Activated T-helper 1 cell treated with anti-CD3 and anti-CD28 coated beads, Interleukin-2, amount 50 U/mL, for 16 hours (primary cell): Measurements from ENCODE around the gene HMMR.
"Not testable (repeated sequence)": the region's sequence is repeated elsewhere in the genome, so short reads cannot be mapped to it uniquely, and the experiment has no call there.

Experiments used
- DNase-seq, 2 donors: peaks; one replicate each; pipeline ENCODE4 v3.0.0-alpha.2; 2020; ENCODE audit warnings: low read depth in 1 of 2, low spot score in 1 of 2

The HMMR gene

GRCh38 chr5:163505368-163506094, 45.1 kb downstream of the HMMR start, which contains the start of gene MAT2B:
Gene MAT2B, plus strand, starts transcription at chr5:163505619. Its CDS starts 68 bp downstream, at chr5:163505687.
- DNase-seq, result peak; percentile 90 to 95

GRCh38 chr5:163506095-163506457, 45.6 kb downstream of the HMMR start:
- no peak for DNase-seq

GRCh38 chr5:163506726-163507125, 46.3 kb downstream of the HMMR start:
- DNase-seq, result no peak

- no peak for DNase-seq
Measured at GRCh38 chr5:163508753-163509152, 48.3 kb downstream of the HMMR start.

- no peak for DNase-seq
Measured at GRCh38 chr5:163509291-163509951, 49.0 kb downstream of the HMMR start.

GRCh38 chr5:163512526-163512925, 52.1 kb downstream of the HMMR start:
- DNase-seq, result no peak

- no peak for DNase-seq
Measured at GRCh38 chr5:163525096-163525495, 64.7 kb downstream of the HMMR start.

- no peak for DNase-seq
Measured at GRCh38 chr5:163529698-163530097, 69.3 kb downstream of the HMMR start.

GRCh38 chr5:163531272-163531671, 70.8 kb downstream of the HMMR start:
- no peak for DNase-seq

- no peak for DNase-seq
Measured at GRCh38 chr5:163532171-163533084, 72.0 kb downstream of the HMMR start.

GRCh38 chr5:163533223-163533622, 72.8 kb downstream of the HMMR start:
- DNase-seq, result no peak

GRCh38 chr5:163534492-163535094, 74.2 kb downstream of the HMMR start:
- no peak for DNase-seq

- DNase-seq, result no peak
Measured at GRCh38 chr5:163535290-163535689, 74.9 kb downstream of the HMMR start.

- DNase-seq, result not testable (repeated sequence)
Measured at GRCh38 chr5:163536442-163536841, 76.0 kb downstream of the HMMR start.

- no peak for DNase-seq
Measured at GRCh38 chr5:163540696-163541095, 80.3 kb downstream of the HMMR start.
